GM12872 (cell line): Measurements from ENCODE around the gene GCLC.

Source experiments
- TF ChIP-seq, protein P1 (sequence below): IDR thresholded peaks from 3 replicates; pipeline ENCODE4 v1.5.1; 2011; ENCODE audit warnings: low read depth, mild to moderate bottlenecking, low read length, moderate library complexity; ENCODE audit not compliant: insufficient read depth

GCLC gene

GRCh38 chr6:53495506-53496499 lies 49.1 kb downstream of the GCLC start:
- TF ChIP-seq, protein P1, sequence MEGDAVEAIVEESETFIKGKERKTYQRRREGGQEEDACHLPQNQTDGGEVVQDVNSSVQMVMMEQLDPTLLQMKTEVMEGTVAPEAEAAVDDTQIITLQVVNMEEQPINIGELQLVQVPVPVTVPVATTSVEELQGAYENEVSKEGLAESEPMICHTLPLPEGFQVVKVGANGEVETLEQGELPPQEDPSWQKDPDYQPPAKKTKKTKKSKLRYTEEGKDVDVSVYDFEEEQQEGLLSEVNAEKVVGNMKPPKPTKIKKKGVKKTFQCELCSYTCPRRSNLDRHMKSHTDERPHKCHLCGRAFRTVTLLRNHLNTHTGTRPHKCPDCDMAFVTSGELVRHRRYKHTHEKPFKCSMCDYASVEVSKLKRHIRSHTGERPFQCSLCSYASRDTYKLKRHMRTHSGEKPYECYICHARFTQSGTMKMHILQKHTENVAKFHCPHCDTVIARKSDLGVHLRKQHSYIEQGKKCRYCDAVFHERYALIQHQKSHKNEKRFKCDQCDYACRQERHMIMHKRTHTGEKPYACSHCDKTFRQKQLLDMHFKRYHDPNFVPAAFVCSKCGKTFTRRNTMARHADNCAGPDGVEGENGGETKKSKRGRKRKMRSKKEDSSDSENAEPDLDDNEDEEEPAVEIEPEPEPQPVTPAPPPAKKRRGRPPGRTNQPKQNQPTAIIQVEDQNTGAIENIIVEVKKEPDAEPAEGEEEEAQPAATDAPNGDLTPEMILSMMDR, result no peak

- TF ChIP-seq, protein P1, result no peak
These were observed 50.8 kb downstream of the GCLC start for GRCh38 chr6:53494076-53494475.

DNA sequence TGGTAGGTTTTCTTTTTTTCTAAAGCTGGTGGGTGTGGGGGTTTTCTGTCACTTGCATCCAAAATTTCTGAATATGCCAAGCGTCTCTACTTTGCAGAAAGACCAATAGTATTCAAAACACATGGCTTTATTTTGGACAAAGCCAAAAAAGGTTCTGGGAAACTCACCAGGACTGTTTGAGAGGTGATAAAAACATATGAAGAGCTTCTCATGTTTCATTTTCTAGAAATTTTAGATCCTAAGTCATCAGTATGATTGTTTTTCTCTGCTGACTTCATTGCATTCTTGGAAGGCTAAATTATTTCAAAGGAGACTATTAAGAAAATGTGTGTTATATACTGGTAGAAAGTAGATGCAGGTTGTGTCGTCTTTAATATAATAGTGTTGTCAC lies 51.3 kb downstream of the GCLC start:
- TF ChIP-seq, protein P1, result no peak

GRCh38 chr6:53492860-53493634 lies 51.9 kb downstream of the GCLC start:
- TF ChIP-seq, protein P1, result peak; percentile 60

- TF ChIP-seq, protein P1, result no peak
These were observed 57.8 kb downstream of the GCLC start for GRCh38 chr6:53487080-53487479.

GRCh38 chr6:53486679-53487078 lies 58.2 kb downstream of the GCLC start:
- TF ChIP-seq, protein P1, result no peak
